DMS 273 (cell line): ENCODE measurements around the gene CAPN14.
"Not testable (repeated sequence)": the region's sequence is repeated elsewhere in the genome, so short reads cannot be mapped to it uniquely, and the experiment has no call there.

Experiments
- DNase-seq: peaks from one replicate; lab custom pipeline; 2025; ENCODE audit not compliant: unreplicated experiment; lab: John Stamatoyannopoulos, UW

CAPN14 gene

DNA sequence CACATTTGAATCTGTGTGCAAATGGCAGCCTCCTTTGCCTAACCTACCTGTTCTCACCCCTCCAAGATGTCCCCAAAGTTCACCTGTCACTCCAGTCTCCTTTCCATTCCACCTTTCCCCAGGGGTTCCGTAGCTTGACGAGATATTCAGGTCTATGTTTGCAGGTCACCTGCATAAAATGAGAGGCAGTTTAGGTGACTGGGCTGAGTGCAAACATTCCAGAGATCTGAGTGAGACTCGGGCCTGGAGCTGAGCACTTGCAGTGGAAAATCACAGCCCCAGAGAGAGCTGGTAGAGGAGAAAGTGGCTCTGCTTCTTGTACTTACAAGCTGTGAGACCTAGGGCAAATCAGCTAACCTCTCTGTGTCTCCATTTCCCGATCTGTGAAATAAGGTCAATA is 20.1 kb downstream of the CAPN14 start:
- no peak for DNase-seq

DNA sequence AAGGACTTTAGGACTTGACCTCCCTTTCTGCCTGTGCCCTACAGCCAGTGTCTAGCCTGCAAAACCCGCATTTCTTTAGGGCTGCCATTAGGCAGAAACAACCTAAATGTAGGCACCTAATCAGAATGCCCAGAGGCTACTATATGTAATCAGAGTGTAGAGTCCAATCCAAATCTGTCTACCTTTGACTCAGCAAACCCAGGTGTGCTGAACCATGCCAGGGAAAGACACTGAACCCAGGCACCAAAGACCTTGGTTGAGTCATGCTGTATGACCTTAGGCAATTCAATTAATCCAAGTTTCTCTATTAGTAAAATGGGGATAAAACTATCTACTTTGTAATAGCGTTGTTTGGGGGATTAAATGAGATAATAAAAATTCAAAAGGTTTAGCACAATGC is 20.7 kb downstream of the CAPN14 start:
- DNase-seq: no peak

DNA sequence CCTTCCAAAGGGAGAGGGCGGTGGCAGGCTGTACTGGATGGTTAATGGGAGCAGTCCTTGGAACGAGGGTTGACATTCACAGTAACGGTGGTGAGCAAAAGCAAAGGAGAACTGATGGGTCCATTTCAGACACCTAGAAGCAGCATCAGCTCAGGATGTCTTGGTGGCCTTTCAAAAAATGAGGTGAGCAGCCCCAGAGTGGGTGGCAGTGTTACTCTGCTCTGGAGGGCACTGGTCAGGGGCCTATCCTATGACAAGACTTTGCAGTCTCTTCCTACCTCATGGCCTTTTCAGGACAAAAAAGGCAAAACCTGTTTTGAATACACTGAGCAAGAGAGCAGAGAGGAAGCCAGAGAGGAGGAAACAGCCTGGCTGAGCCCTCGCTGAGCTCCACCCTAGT is 23.5 kb downstream of the CAPN14 start:
- no peak for DNase-seq

DNA sequence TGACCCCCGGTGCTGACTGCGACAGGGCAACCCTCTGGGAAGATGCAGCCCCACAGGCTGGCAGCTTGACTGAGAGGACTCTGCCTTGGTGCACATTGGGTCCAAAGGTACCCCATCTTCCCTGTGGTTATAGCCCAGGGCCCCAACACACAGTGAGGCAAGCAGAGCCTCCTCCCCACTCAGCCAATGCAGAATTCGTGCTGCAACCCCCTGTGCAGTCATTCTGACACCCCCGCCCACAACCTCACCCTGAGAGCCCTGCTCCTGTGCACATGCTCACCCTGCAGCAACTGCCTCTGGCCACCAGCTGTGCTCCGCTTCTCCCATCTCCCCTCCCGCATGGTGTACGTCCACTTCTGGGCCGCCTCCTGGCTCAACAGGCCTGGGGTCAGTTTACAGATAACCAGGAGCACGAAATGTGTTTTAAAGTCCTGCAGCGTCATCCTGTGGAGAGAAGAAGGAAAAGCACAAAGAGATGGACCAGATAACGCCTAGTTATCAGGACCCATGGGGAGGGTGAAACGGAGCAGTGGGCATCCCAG is 24.4 kb downstream of the CAPN14 start:
- no peak for DNase-seq

DNA sequence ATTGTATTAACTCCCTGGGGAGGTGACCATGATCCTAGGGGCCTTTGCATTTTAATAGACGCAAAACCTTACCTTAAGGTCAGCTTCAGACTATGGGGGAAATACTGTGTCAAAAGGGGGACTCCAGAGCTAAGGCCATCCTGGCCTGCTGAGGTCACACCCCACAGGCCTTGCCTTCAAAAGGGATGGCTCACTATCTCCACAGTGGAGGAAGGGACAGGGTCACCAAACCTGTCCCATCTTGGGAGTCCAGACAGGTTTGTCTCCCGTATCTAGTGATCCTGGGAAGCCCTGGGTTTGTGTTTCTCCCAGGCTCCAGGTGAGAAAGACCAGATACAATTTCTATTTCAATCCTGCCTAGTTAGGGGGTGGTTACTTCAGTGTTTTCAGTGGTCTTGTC is 24.9 kb downstream of the CAPN14 start:
- DNase-seq: no peak

DNA sequence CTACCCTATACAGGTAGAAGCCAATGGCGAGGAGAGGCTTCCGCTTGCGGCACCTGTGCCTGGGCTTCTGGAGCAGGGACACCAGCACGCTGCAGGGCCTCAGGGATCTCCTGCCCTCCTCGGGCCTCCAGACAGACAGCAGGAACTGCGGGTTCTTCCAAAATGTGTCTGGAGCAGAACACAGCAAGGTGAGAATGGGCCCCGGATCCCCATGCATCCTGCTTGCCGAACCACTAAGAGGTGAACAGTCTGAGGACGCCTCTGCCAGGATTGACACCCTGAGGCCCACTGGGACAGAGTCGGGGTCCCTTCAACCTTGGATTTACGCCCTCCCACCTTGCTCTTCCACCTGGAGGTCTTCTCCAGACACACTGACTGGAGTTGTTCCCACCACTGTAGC is 25.4 kb downstream of the CAPN14 start:
- no peak for DNase-seq

DNA sequence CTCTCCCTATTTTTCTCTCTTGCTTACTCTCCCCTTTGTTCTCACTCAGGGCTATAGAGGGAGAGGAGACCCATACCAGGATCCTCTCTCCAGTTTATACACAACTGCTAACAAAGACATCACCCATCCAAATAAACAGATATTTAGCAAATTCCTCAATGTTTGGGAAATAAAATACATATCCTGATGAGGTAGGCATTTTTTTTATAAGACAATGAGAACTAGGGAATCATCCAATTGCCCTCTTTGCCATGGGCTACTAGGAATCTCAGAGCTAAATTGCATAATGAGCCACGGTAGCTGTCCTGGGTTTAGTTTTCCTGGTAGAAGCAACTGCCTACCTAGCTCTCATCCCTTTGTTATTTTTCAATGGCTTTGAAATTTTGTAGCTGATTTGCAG is 27.1 kb downstream of the CAPN14 start:
- no peak for DNase-seq

DNA sequence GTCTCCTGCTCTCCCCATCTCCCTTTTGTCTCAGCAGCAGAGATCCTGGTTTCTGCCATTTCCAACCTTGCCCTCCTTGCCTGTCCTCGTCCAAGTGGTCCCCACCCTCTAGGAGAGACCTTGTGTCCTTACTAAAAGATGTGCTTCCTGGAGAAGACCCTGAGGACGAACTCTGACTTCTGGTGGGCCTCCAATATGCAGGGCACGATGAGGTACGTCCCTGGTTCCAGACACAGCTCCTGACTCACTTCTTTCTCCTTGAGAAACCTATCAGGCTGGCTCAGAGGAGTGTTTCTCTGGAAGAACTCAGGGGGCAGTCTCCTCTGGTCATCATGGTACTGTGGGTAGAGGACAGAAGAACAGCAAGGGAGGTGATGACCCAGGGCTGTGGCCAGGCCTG is 28.2 kb downstream of the CAPN14 start:
- no peak for DNase-seq

DNA sequence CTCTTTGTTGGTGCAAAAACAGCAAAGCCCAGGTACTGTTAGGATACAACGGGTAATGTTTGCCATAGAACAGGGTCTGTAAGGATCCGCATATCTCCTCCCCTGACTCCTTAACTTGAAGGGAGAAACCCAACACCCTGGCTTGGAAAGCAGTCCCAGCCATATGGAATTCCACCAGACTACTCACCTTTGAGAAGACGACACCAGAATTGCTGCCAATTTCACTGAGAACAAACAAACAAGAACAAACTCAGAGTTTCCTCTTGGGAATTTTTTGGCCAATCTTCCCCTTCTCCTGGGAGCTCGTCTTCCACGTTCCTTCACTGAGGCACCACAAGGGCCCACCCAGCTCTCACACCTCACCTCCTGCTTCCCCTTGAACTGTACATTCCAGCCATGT is 29.2 kb downstream of the CAPN14 start:
- DNase-seq: no peak

DNA sequence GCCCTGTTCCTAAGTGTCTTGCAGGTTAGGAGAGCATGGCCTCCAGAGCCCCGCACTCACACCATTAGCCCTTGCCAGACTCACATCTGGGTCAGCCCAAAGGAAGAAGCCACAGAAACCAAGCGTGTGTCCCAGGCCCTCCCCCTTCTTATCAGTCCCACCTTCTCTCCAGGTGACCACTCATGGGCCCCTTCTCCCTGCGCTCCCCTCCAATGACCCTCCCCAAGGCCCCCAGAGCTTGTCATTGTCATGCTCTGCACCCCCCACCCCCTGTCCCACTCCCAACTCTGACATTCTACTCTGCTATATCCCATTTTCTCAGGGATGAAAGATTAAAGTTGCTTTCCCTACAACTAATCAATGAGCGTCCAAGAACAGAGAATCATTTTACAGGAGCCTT is 30.1 kb downstream of the CAPN14 start:
- DNase-seq: no peak

DNA sequence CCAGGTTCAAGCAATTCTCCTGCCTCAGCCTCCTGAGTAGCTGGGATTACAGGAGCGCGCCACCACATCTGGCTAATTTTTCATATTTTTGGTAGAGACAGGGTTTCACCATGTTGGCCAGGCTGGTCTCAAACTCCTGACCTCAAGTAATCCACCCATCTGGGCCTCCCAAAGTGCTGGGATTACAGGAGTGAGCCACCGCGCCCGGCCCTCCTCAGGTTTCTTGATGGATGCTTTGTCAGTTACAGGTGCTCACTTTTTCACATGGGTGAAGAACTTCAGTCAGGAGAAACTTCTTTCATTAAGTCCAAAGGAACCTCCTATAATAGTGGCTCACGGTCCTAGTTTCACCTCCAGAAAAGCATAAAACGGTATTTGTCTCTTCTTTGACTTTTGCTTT is 33.3 kb downstream of the CAPN14 start:
- not testable (repeated sequence) for DNase-seq

DNA sequence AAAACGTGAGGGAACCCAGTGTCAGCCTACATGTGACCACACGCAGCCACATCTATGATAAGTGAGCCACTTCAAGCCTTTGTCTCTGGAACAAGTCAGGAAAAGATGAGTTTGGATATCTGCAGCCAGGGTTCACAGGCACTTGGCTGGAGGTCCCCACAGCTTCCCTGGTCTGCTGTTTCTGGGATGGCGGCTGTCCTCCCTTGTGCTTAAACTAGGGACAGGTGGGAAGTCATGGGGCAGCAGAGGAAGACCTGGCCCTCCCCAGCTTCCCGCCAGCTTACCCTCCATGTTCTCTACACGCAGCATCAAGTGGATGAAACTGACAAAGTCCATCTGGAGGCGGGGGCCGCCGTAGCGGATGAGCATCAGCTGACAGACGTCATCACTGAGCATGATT is 40.6 kb downstream of the CAPN14 start:
- no peak for DNase-seq

DNA sequence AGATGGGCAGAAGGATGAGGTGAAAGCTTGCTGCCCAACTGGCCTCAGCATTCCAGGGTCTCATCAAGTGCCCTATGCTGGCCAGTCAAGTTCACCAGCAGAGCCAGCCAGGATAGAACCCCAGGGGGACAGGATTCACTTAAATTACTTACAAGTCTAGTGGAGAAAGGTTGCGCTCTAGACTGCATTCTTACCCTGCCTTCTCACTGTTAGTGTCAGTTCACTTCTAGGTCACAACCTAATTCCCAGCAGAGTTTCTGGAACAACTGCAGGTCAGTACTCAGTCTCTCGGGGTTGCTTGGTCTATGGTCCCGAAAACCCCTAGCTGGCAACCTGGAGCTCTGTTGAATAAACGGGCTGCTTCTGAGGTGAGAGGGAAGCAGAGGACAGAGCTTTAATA is 46.2 kb downstream of the CAPN14 start:
- DNase-seq: no peak

DNA sequence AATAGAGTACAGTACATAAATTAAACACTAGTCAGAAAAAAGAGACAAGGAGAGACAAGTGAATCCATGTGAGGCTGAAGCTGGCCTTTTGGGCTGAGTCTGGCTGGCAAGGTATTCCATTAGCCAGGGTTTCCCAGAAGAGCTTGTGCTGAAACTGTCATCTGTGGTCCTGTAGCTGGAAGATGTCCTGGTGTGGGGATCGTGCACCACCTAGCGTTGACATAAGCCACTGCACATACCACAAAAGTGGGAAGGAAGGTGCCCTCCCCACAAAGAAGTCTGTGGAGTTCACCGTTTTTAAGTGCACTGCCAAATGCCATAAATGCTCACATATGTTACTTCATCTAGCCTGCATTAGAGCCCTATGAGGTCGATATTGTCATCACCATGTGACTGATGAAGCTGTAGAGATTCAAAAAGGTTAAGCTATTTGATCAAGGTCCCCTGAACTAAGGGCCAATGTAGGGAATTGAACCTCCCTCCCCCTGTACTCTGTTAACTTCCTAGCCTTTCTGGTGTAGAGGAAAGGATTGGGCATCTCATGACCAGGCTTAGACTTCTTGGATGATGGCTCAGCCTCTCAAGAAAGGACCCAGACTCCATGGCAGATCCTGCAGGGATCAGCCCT is 47.1 kb downstream of the CAPN14 start:
- DNase-seq: peak; percentile 85

DNA sequence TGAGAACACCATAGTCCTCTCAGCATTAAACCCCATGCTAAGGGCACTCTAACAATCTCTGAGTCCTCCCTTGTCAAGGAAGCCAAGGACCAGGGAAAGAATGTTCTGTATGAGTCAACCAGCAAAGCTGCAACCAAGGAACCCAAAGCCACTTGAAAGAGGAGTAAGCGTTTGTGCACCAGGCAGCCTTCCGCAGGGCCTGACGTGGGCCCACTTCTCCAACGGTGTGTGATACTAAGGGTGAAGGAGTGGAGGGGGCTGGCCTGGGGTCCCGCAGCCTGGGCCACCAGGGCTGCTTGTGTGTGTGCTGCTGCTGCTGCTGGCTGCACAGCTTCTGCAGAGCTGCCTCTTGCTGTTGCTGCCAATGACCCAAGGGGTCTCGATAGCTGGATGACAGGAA is 49.0 kb downstream of the CAPN14 start:
- DNase-seq: no peak

DNA sequence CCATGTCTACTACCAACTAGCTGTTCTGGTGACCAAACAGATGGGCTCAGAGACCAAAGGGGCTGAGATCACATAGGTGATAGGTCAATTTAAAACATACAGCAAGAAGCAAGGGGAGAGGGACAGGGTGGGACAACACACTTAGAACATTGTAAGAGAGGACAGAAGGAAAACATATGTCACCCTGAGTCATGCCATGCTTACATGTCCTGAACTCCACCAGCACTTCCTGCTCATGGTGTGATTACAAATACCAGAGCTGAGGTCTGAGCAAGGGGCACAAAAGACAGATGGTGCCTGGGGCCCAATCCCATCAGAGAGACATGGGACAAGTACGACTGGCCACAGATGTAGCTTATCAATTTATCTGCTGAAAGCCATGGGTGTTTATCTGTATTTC is 50.4 kb downstream of the CAPN14 start:
- no peak for DNase-seq

DNA sequence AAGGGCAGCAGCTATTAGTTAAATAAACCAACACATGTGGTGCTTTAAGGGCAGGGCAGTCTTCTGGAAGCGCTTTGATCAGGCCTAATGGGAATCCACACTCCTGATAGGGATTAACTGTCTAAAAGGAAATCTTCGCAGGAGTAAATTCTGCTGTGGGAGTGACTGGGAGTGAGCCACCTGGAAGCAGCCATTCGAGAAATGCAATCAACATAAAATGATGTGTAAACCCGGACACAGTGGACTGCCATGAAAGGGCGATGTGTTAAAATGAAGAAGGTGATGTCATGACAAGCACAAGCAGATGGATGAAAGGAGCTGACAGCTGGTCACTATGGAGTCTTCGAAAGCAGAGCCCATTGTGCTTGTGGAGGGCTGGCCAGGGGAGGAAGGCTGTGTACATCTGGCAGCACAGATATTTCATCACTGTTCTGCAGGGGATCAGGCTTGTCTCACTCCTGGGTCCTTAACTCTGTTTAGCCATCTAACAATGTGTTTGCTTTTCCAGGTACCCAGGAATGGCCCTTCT is 54.2 kb downstream of the CAPN14 start:
- DNase-seq: peak; percentile 84

DNA sequence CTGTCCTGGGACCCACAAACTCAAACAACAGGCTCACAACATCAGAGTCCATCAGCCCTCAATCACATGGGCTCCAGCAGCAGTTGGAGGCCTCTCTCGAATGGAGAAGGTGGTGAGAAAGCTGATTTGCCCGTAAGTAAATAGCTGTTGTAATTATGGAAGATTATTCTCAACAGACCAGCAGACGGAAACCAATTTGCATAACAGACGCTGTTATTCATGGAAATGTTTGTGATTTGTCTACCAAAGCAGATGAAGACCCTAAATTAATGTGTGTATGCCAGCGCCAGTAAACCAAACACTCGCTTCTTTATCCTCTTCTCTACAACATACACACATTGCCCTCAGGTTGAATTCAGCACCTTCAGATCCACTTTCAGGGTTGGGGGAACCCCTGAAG is 55.7 kb downstream of the CAPN14 start:
- DNase-seq: no peak

DNA sequence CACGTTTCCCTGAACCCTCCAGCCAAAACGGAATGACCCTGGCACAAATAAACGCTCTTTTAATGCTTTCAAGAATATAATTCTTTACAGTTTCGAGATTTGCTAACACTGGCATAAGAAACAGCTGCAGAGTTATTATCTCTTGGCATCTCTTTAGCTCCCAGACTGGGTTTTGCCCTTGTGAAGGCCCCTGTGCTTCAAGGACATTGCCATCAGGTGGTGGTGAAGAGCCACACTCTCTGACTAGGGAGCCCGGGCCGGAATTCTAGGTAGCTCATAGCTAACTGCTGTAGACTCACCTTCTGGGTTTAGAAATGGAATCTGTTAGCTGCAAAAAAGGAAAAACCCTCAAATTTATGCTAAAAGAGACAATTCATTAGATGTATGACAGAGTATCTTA is 65.8 kb downstream of the CAPN14 start:
- peak; percentile 63 for DNase-seq

DNA sequence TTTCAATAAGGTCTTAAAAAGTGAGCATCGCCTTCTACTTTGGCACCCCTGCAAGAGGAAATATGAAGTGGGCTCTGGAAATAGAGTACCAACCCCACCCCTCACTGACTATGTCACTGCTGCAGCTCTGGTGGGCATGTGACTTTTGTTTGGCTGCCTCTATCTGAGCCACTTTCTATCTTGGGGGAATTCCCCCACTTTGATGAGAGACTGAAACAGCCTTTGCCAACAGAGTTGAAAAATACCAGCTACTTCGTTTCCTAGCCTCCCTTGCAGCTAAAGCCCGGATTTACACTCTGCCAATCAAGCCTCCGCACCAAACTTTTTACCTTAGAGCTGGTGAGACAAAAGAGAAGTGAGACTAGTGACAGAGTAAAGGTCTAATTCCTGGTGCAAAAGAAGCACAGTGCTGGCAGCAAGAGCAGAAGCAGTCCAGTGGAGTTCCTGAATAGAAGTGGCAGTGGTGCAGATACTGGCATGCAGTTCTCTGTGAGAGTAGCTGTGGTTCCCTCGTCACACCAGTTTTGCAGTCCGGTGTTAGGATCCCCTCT is 67.1 kb downstream of the CAPN14 start:
- DNase-seq: no peak

DNA sequence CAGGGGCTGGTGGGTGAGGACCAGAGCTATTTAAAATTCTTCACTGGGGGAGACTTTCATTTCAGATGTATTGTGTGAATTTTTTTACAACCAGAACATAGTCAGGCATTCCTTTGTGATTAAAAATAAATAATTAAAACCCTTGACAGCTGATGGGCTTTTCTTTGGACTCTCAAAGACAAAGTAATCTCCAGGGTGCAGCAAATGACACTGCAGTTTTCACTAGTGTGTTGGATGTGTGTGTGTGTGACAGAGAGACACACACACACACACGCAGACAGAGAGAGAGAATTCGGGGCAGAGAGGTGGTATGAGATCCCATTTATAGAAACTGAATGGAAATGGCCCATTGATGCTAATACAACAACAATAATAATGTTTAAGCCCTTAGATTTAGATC is 68.8 kb downstream of the CAPN14 start:
- DNase-seq: no peak

DNA sequence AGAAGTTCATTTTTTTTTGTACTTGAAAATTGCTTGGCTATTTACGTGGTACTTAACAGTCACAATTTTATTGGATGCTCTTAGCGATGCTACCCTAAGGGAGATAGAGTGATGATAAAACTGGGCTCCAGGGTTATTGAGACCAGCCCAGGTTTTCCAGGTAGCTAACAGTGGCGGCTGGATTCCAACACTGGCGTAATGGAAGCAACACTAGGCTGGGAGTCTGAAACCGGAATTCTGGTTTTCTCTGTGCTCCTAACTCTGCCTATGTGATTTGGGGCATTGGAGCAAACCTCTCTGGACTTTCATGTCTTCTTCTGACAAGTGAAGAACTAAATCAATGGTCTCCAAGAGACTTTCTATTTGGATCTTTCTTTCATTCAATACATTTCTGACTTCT is 69.7 kb downstream of the CAPN14 start:
- no peak for DNase-seq

DNA sequence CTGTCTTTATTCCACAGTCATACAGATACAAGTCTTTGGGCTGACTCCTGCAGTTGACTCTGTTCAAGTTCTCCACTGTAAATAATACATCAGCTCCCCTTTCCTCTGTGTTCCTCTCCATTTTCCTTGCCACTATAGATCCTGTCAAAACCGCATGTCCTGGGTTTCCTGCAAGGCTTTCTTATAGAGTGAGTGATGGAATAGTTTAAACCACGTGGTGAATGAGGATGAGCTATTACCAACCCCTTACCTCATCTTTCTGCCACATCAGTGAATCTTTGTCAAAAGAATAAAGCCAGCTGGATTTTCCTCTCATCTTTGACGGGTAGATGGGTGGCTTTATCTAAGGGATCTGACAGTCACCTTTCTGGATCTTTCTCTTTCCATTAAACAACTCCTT is 75.2 kb downstream of the CAPN14 start:
- DNase-seq: no peak
